Keratinocyte (primary cell): ENCODE results near the gene YBX1. TPM values are rescaled to one million over a fixed set of nuclear protein-coding genes. Genes with fewer than 3 reads are reported as not detected.

Experiments
- DNase-seq: peaks from one replicate; pipeline ENCODE4 v3.0.0-alpha.2; 2011; ENCODE audit warnings: low read depth, missing footprints, low spot score
- FAIRE-seq: peaks from 2 replicates; lab custom pipeline; 2011; peaks lifted over from hg19 to GRCh38; lab: Jason Lieb, UNC
- H2AFZ ChIP-seq: 2 replicates; pipeline ENCODE4 v1.6.0; 2012; ENCODE audit warnings: low read length, control low read depth, inconsistent platforms; ENCODE audit not compliant: control insufficient read depth
- H3K27ac ChIP-seq: 2 replicates; pipeline ENCODE4 v1.5.1; 2011; ENCODE audit warnings: low read length; ENCODE audit not compliant: control insufficient read depth, insufficient read depth
- H3K27me3 ChIP-seq: 3 replicates; pipeline ENCODE4 v1.6.0; 2011; ENCODE audit warnings: low read length; ENCODE audit not compliant: control insufficient read depth, insufficient read depth; ENCODE audit errors: extremely low read depth
- H3K36me3 ChIP-seq, 2 experiments: 2 replicates in 1 of 2; 3 replicates in 1 of 2; pipeline ENCODE4 v1.5.1; 2011; ENCODE audit warnings: low read length in 2 of 2, mild to moderate bottlenecking in 1 of 2; ENCODE audit not compliant: control insufficient read depth in 2 of 2, insufficient read depth in 2 of 2; ENCODE audit errors: extremely low read depth in 1 of 2
- H3K4me1 ChIP-seq: 3 replicates; pipeline ENCODE4 v1.5.1; 2011; ENCODE audit warnings: low read length; ENCODE audit not compliant: control insufficient read depth, insufficient read depth; ENCODE audit errors: extremely low read depth
- H3K4me2 ChIP-seq: 3 replicates; pipeline ENCODE4 v1.6.0; 2011; ENCODE audit warnings: low read depth, low read length; ENCODE audit not compliant: control insufficient read depth, insufficient read depth; ENCODE audit errors: extremely low read depth
- H3K4me3 ChIP-seq, 3 experiments: fragments of 200-600 bp in 1 of 3; sonication (generic) in 1 of 3; 2 replicates in 2 of 3; 3 replicates in 1 of 3; pipeline ENCODE4 v1.5.1; 2011 to 2016; ENCODE audit warnings: low read length in 3 of 3, mild to moderate bottlenecking in 3 of 3, control low read depth in 2 of 3, inconsistent platforms in 1 of 3, low read depth in 1 of 3, mixed read lengths in 1 of 3, mixed run types in 1 of 3, moderate library complexity in 1 of 3; ENCODE audit not compliant: control insufficient read depth in 2 of 3, insufficient read depth in 2 of 3; ENCODE audit errors: extremely low read depth in 1 of 3
- H3K79me2 ChIP-seq: 2 replicates; pipeline ENCODE4 v1.6.0; 2012; ENCODE audit warnings: low read length; ENCODE audit not compliant: control insufficient read depth, insufficient read depth
- H3K9ac ChIP-seq: 3 replicates; pipeline ENCODE4 v1.6.0; 2011; ENCODE audit warnings: low read length; ENCODE audit not compliant: control insufficient read depth, insufficient read depth; ENCODE audit errors: extremely low read depth
- H3K9me1 ChIP-seq: 3 replicates; pipeline ENCODE4 v1.6.0; 2011; ENCODE audit warnings: low read length; ENCODE audit not compliant: control insufficient read depth, insufficient read depth; ENCODE audit errors: extremely low read depth
- H3K9me3 ChIP-seq: 2 replicates; pipeline ENCODE4 v1.5.1; 2012; ENCODE audit warnings: low read depth, low read length; ENCODE audit not compliant: control insufficient read depth
- H4K20me1 ChIP-seq: 3 replicates; pipeline ENCODE4 v1.6.0; 2011; ENCODE audit warnings: low read length; ENCODE audit not compliant: control insufficient read depth, insufficient read depth; ENCODE audit errors: extremely low read depth
- EZH2 ChIP-seq: IDR thresholded peaks from one replicate; pipeline ENCODE4 v1.6.1; 2012; ENCODE audit warnings: inconsistent platforms, mild to moderate bottlenecking, low read length, moderate library complexity
- dilution Hi-C: fragments of 300-500 bp; cut with MboI; formaldehyde crosslinking; loops from one replicate; pipeline ENCODE4 v1.7.0; 2020; ENCODE audit warnings: low sequenced_read_pairs; ENCODE audit not compliant: extremely low pct_ligation_motif_present
- polyA plus RNA-seq, 5 experiments: library from polyadenylated mRNA; depleted of rRNA in 3 of 5; stranded (reverse) in 3 of 5; stranded (forward) in 1 of 5; unstranded in 1 of 5; fragments of >200 nt; gene quantifications; 1 replicate in 1 of 5; 2 replicates in 3 of 5; 3 replicates in 1 of 5; pipeline versions ENCODE4 v1.2.1 to v1.2.3, GENCODE V29; 2011 to 2012; ENCODE audit warnings: missing spikeins in 2 of 5, low read depth in 1 of 5, low replicate concordance in 1 of 5
- TF ChIP-seq, protein P1 (sequence below), 3 experiments: IDR thresholded peaks in 1 of 3; conservative IDR thresholded peaks in 1 of 3; optimal IDR thresholded peaks in 1 of 3; 2 replicates in 2 of 3; 3 replicates in 1 of 3; pipeline versions ENCODE3 to v1.5.1; 2011; ENCODE audit warnings: low read length in 3 of 3, mild to moderate bottlenecking in 3 of 3, moderate library complexity in 2 of 3, control low read depth in 1 of 3, inconsistent platforms in 1 of 3; ENCODE audit not compliant: insufficient read depth in 2 of 3; ENCODE audit errors: extremely low read depth in 1 of 3

YBX1 gene
- polyA plus RNA-seq, 1 donor (not counting 4 experiments of a cell fraction or from before 2014, with no cell fraction given), result 1,066 TPM

DNA sequence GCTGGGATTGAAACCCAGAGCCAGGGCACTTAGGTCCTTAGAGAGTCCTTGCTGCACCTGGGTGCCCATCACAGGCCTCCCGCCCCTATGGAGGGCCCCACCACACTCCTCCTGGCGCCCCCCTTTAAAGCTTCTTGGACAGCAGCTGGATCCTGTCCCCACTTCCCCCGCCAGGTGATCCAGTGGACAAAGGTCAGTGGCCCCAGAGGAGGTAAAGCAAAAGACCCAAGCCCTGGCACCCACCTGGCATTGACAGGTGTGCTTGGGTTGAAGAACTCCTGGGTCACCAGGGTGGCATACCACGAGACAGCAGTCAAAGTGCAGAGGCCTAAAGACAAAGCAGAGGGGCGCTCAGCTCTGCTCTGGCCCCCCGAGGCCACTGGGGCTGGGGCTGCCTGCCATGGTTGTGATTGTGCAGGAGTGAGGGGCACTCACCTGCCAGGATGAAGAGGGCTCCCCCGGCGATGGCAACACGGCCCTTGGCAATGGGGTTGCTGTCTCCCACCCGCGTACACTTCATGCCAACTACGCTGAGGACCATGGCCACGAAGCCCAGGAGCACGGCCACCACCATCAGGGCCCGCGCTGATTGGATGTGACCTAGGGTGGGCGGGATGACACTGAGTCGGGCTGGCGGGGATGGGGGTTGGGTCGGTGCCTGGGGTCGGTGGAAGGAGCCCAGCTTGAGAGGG lies 55.9 kb downstream of the YBX1 start:
- Histone ChIP-seq H3K79me2 (no peaks in the 10 kb centered on the region), H3K27ac (no peak overlapping the region), H3K9ac (no peak overlapping the region), H3K9me1 (peaks cover 2% of the 10 kb centered on the region), H3K4me3 (no peak overlapping the region), H2AFZ (no peak overlapping the region), H3K4me2 (no peak overlapping the region), H3K36me3 (no peaks in the 10 kb centered on the region), H4K20me1 (no peaks in the 10 kb centered on the region), H3K27me3 (no peaks in the 10 kb centered on the region), H3K9me3 (no peaks in the 10 kb centered on the region), H3K4me1 (peaks cover 38% of the 10 kb centered on the region)
- TF ChIP-seq, protein P1, sequence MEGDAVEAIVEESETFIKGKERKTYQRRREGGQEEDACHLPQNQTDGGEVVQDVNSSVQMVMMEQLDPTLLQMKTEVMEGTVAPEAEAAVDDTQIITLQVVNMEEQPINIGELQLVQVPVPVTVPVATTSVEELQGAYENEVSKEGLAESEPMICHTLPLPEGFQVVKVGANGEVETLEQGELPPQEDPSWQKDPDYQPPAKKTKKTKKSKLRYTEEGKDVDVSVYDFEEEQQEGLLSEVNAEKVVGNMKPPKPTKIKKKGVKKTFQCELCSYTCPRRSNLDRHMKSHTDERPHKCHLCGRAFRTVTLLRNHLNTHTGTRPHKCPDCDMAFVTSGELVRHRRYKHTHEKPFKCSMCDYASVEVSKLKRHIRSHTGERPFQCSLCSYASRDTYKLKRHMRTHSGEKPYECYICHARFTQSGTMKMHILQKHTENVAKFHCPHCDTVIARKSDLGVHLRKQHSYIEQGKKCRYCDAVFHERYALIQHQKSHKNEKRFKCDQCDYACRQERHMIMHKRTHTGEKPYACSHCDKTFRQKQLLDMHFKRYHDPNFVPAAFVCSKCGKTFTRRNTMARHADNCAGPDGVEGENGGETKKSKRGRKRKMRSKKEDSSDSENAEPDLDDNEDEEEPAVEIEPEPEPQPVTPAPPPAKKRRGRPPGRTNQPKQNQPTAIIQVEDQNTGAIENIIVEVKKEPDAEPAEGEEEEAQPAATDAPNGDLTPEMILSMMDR (optimal IDR thresholded peaks at IDR 0.05 in 1 of 3, IDR thresholded peaks at IDR 0.05 in 1 of 3, conservative IDR thresholded peaks at IDR 0.05 in 1 of 3; ENCODE audit: extremely low read depth in 1 of 3, insufficient read depth in 2 of 3, low read length in 3 of 3), result no peak
- no peak for TF ChIP-seq EZH2
- dilution Hi-C loops, result no loop called here
- DNase-seq (no peak), FAIRE-seq (no peak)

GRCh38 chr1:42738678-42739226 lies 56.5 kb downstream of the YBX1 start:
- TF ChIP-seq, protein P1 (optimal IDR thresholded peaks at IDR 0.05 in 1 of 3, IDR thresholded peaks at IDR 0.05 in 1 of 3, conservative IDR thresholded peaks at IDR 0.05 in 1 of 3; ENCODE audit: extremely low read depth in 1 of 3, insufficient read depth in 2 of 3, low read length in 3 of 3), result no peak
- no peak for TF ChIP-seq EZH2
- Histone ChIP-seq H3K36me3 (no peaks in the 10 kb centered on the region), H3K27me3 (no peaks in the 10 kb centered on the region), H3K9me3 (no peaks in the 10 kb centered on the region), H3K79me2 (no peaks in the 10 kb centered on the region), H3K4me2 (no peak overlapping the region), H3K4me1 (peaks cover 44% of the 10 kb centered on the region), H3K27ac (no peak overlapping the region), H3K4me3 (no peak overlapping the region), H4K20me1 (no peaks in the 10 kb centered on the region), H2AFZ (no peak overlapping the region), H3K9ac (no peak overlapping the region), H3K9me1 (peaks cover 2% of the 10 kb centered on the region)
- no peak for FAIRE-seq
- dilution Hi-C loops, result no loop called here
- DNase-seq, result no peak
